ENCODE measurements around the gene XAGE1B. TPM values are rescaled to one million over a fixed set of nuclear protein-coding genes. Genes with fewer than 3 reads are reported as not detected.
"Not testable (repeated sequence)": the region's sequence is repeated elsewhere in the genome, so short reads cannot be mapped to it uniquely, and the experiment has no call there.

XAGE1B gene
- total RNA-seq (2014; rRNA removed; shearing (Covaris generic)): not detected in 2 replicates

- not testable (repeated sequence) for H3K36me3 ChIP-seq (replicated peaks; ENCODE audit: control insufficient read depth, insufficient read depth, low read length); H3K27me3 ChIP-seq (ENCODE audit: control insufficient read depth, insufficient read depth, low read length); H3K4me3 ChIP-seq (ENCODE audit: insufficient read depth, low read depth, low read length); DNase-seq
Measured at GRCh38 chrX:52516987-52517325, at the start of gene XAGE1B. XAGE1B (minus strand) TSS chrX:52517063; CDS start chrX:52515527, 1,536 bp downstream.

GRCh38 chrX:52563105-52563504 lies 46.2 kb upstream of the XAGE1B start:
- DNase-seq: no peak
- Histone ChIP-seq H3K4me3 (ENCODE audit: insufficient read depth, low read depth, low read length) (no peak overlapping the region), H3K27me3 (ENCODE audit: control insufficient read depth, insufficient read depth, low read length) (no peaks in the 10 kb centered on the region), H3K36me3 (replicated peaks; ENCODE audit: control insufficient read depth, insufficient read depth, low read length) (no peaks in the 10 kb centered on the region)

GRCh38 chrX:52558140-52558539 lies 41.3 kb upstream of the XAGE1B start:
- Histone ChIP-seq H3K4me3 (ENCODE audit: insufficient read depth, low read depth, low read length) (no peak overlapping the region), H3K27me3 (ENCODE audit: control insufficient read depth, insufficient read depth, low read length) (no peaks in the 10 kb centered on the region), H3K36me3 (replicated peaks; ENCODE audit: control insufficient read depth, insufficient read depth, low read length) (no peaks in the 10 kb centered on the region)
- DNase-seq: no peak

GRCh38 chrX:52556741-52557140 lies 39.9 kb upstream of the XAGE1B start:
- H3K27me3 ChIP-seq (ENCODE audit: control insufficient read depth, insufficient read depth, low read length): no peaks in the 10 kb centered on the region
- H3K4me3 ChIP-seq (ENCODE audit: insufficient read depth, low read depth, low read length): no peak overlapping the region
- H3K36me3 ChIP-seq (replicated peaks; ENCODE audit: control insufficient read depth, insufficient read depth, low read length): no peaks in the 10 kb centered on the region
- no peak for DNase-seq

- DNase-seq: no peak
- Histone ChIP-seq H3K27me3 (ENCODE audit: control insufficient read depth, insufficient read depth, low read length) (no peaks in the 10 kb centered on the region), H3K36me3 (replicated peaks; ENCODE audit: control insufficient read depth, insufficient read depth, low read length) (no peaks in the 10 kb centered on the region), H3K4me3 (ENCODE audit: insufficient read depth, low read depth, low read length) (no peak overlapping the region)
Measured at GRCh38 chrX:52553995-52554642, 37.3 kb upstream of the XAGE1B start.

- H3K4me3 ChIP-seq (ENCODE audit: insufficient read depth, low read depth, low read length); H3K36me3 ChIP-seq (replicated peaks; ENCODE audit: control insufficient read depth, insufficient read depth, low read length); H3K27me3 ChIP-seq (ENCODE audit: control insufficient read depth, insufficient read depth, low read length); DNase-seq: not testable (repeated sequence)
Measured at GRCh38 chrX:52548769-52549168, 31.9 kb upstream of the XAGE1B start.

GRCh38 chrX:52544147-52544840 lies 27.4 kb upstream of the XAGE1B start:
- H3K4me3 ChIP-seq (ENCODE audit: insufficient read depth, low read depth, low read length): no peak overlapping the region
- H3K36me3 ChIP-seq (replicated peaks; ENCODE audit: control insufficient read depth, insufficient read depth, low read length): no peaks in the 10 kb centered on the region
- DNase-seq: no peak

GRCh38 chrX:52542311-52542710 lies 25.4 kb upstream of the XAGE1B start:
- Histone ChIP-seq H3K36me3 (replicated peaks; ENCODE audit: control insufficient read depth, insufficient read depth, low read length) (no peaks in the 10 kb centered on the region), H3K27me3 (ENCODE audit: control insufficient read depth, insufficient read depth, low read length) (no peaks in the 10 kb centered on the region), H3K4me3 (ENCODE audit: insufficient read depth, low read depth, low read length) (no peak overlapping the region)
- no peak for DNase-seq

More at GRCh38 chrX:52544147-52544840, 27.4 kb upstream of the XAGE1B start:
- H3K27me3 ChIP-seq (ENCODE audit: control insufficient read depth, insufficient read depth, low read length): no peaks in the 10 kb centered on the region

GRCh38 chrX:52541051-52541450 lies 24.2 kb upstream of the XAGE1B start:
- not testable (repeated sequence) for H3K36me3 ChIP-seq (replicated peaks; ENCODE audit: control insufficient read depth, insufficient read depth, low read length); DNase-seq; H3K4me3 ChIP-seq (ENCODE audit: insufficient read depth, low read depth, low read length); H3K27me3 ChIP-seq (ENCODE audit: control insufficient read depth, insufficient read depth, low read length)

- not testable (repeated sequence) for H3K36me3 ChIP-seq (replicated peaks; ENCODE audit: control insufficient read depth, insufficient read depth, low read length); H3K27me3 ChIP-seq (ENCODE audit: control insufficient read depth, insufficient read depth, low read length); DNase-seq; H3K4me3 ChIP-seq (ENCODE audit: insufficient read depth, low read depth, low read length)
Measured at GRCh38 chrX:52516110-52516986, 515 bp downstream of the XAGE1B start.

- DNase-seq; H3K36me3 ChIP-seq (replicated peaks; ENCODE audit: control insufficient read depth, insufficient read depth, low read length); H3K4me3 ChIP-seq (ENCODE audit: insufficient read depth, low read depth, low read length); H3K27me3 ChIP-seq (ENCODE audit: control insufficient read depth, insufficient read depth, low read length): not testable (repeated sequence)
Measured at GRCh38 chrX:52511126-52511525, 5.7 kb downstream of the XAGE1B start.

GRCh38 chrX:52509916-52510315 lies 6.9 kb downstream of the XAGE1B start:
- Histone ChIP-seq H3K4me3 (ENCODE audit: insufficient read depth, low read depth, low read length) (no peak overlapping the region), H3K36me3 (replicated peaks; ENCODE audit: control insufficient read depth, insufficient read depth, low read length) (no peaks in the 10 kb centered on the region), H3K27me3 (ENCODE audit: control insufficient read depth, insufficient read depth, low read length) (no peaks in the 10 kb centered on the region)
- DNase-seq: no peak

GRCh38 chrX:52507331-52507730 lies 9.5 kb downstream of the XAGE1B start:
- Histone ChIP-seq H3K36me3 (replicated peaks; ENCODE audit: control insufficient read depth, insufficient read depth, low read length) (no peaks in the 10 kb centered on the region), H3K4me3 (ENCODE audit: insufficient read depth, low read depth, low read length) (no peak overlapping the region), H3K27me3 (ENCODE audit: control insufficient read depth, insufficient read depth, low read length) (no peaks in the 10 kb centered on the region)
- DNase-seq: no peak

GRCh38 chrX:52504551-52504950 lies 12.3 kb downstream of the XAGE1B start:
- H3K36me3 ChIP-seq (replicated peaks; ENCODE audit: control insufficient read depth, insufficient read depth, low read length): no peaks in the 10 kb centered on the region
- DNase-seq: no peak
- H3K4me3 ChIP-seq (ENCODE audit: insufficient read depth, low read depth, low read length): no peak overlapping the region
- no peaks in the 10 kb centered on the region for H3K27me3 ChIP-seq (ENCODE audit: control insufficient read depth, insufficient read depth, low read length)

GRCh38 chrX:52501362-52501761 lies 15.5 kb downstream of the XAGE1B start:
- not testable (repeated sequence) for H3K27me3 ChIP-seq (ENCODE audit: control insufficient read depth, insufficient read depth, low read length); DNase-seq; H3K4me3 ChIP-seq (ENCODE audit: insufficient read depth, low read depth, low read length); H3K36me3 ChIP-seq (replicated peaks; ENCODE audit: control insufficient read depth, insufficient read depth, low read length)
